Urinary bladder (tissue), 4 donors: ENCODE measurements around the gene PRDM16. TPM values are rescaled to one million over a fixed set of nuclear protein-coding genes. Genes with fewer than 3 reads are reported as not detected.

Source experiments
- DNase-seq: peaks from one replicate; pipeline ENCODE4 v3.0.0-alpha.2; 2015; ENCODE audit errors: extremely low spot score
- H3K27ac ChIP-seq: one replicate; pipeline ENCODE4 v1.5.1; 2013; ENCODE audit warnings: low read depth, mild to moderate bottlenecking, moderate library complexity
- H3K36me3 ChIP-seq: one replicate; pipeline ENCODE4 v1.6.1; 2013; ENCODE audit warnings: mild to moderate bottlenecking, moderate library complexity; ENCODE audit not compliant: insufficient read depth
- H3K4me1 ChIP-seq: one replicate; pipeline ENCODE4 v1.6.1; 2013; ENCODE audit warnings: mild to moderate bottlenecking, moderate library complexity; ENCODE audit not compliant: insufficient read depth
- H3K4me3 ChIP-seq: one replicate; pipeline ENCODE4 v1.5.1; 2013; ENCODE audit warnings: low read depth, low read length
- WGBS: extraction: QIAGEN DNeasy Blood & Tissue Kit; methylation state at CpG from one replicate; pipeline ENCODE4 v1.1.7; 2013; 5-methylcytosine and 5-hydroxymethylcytosine counted together
- polyA plus RNA-seq: library from polyadenylated mRNA; stranded (reverse); fragments of 200-250 nt; gene quantifications from one replicate; pipeline ENCODE4 v1.2.3, GENCODE V29; 2013
- total RNA-seq: library from RNA; depleted of rRNA; stranded (reverse); fragments of >200 nt; gene quantifications from one replicate; pipeline ENCODE4 v1.2.3, GENCODE V29; 2014
- donor health status: healthy with polysubstance abuse.
- donor health status: healthy.

PRDM16 gene
- total and polyA plus RNA-seq, 2 donors = 2.8 to 3.7 TPM

GRCh38 chr1:3135744-3136455, 66.9 kb downstream of the PRDM16 start:
- no peaks in the 10 kb centered on the region for H3K4me1 ChIP-seq
- no peak overlapping the region for H3K4me3 ChIP-seq
- no peak for DNase-seq
- WGBS = 86% methylated on average over 35 of the region's 35 CpGs
- H3K36me3 ChIP-seq = no peaks in the 10 kb centered on the region
- H3K27ac ChIP-seq = no peak overlapping the region

GRCh38 chr1:3136532-3136931, 67.5 kb downstream of the PRDM16 start:
- H3K4me1 ChIP-seq = no peaks in the 10 kb centered on the region
- H3K4me3 ChIP-seq = no peak overlapping the region
- 72% methylated on average over 5 of the region's 5 CpGs for WGBS
- DNase-seq = no peak
- H3K27ac ChIP-seq = no peak overlapping the region
- no peaks in the 10 kb centered on the region for H3K36me3 ChIP-seq

GRCh38 chr1:3137111-3138100, 68.4 kb downstream of the PRDM16 start:
- Histone ChIP-seq H3K27ac (no peak overlapping the region), H3K4me3 (no peak overlapping the region), H3K36me3 (no peaks in the 10 kb centered on the region), H3K4me1 (no peaks in the 10 kb centered on the region)
- WGBS = 80% methylated on average over 28 of the region's 28 CpGs
- DNase-seq = no peak

GRCh38 chr1:3138623-3139151, 69.7 kb downstream of the PRDM16 start:
- no peaks in the 10 kb centered on the region for H3K36me3 ChIP-seq
- no peak for DNase-seq
- H3K4me1 ChIP-seq = no peaks in the 10 kb centered on the region
- no peak overlapping the region for H3K27ac ChIP-seq
- H3K4me3 ChIP-seq = no peak overlapping the region
- 72% methylated on average over 18 of the region's 18 CpGs for WGBS

- Histone ChIP-seq H3K4me1 (no peaks in the 10 kb centered on the region), H3K36me3 (no peaks in the 10 kb centered on the region), H3K4me3 (no peak overlapping the region), H3K27ac (no peak overlapping the region)
- DNase-seq = no peak
- 64% methylated on average over 16 of the region's 16 CpGs for WGBS
Measured at GRCh38 chr1:3139451-3139852, 70.4 kb downstream of the PRDM16 start.

GRCh38 chr1:3139871-3140361, 70.9 kb downstream of the PRDM16 start:
- H3K36me3 ChIP-seq = no peaks in the 10 kb centered on the region
- 20% methylated on average over 26 of the region's 26 CpGs for WGBS
- DNase-seq = no peak
- no peak overlapping the region for H3K27ac ChIP-seq
- no peak overlapping the region for H3K4me3 ChIP-seq
- H3K4me1 ChIP-seq = no peaks in the 10 kb centered on the region

- Histone ChIP-seq H3K4me1 (no peaks in the 10 kb centered on the region), H3K4me3 (no peak overlapping the region), H3K27ac (no peak overlapping the region), H3K36me3 (no peaks in the 10 kb centered on the region)
- no peak for DNase-seq
- WGBS = 36% methylated on average over 19 of the region's 19 CpGs
Measured at GRCh38 chr1:3140437-3140836, 71.4 kb downstream of the PRDM16 start.

GRCh38 chr1:3141129-3141528, 72.1 kb downstream of the PRDM16 start:
- Histone ChIP-seq H3K4me3 (no peak overlapping the region), H3K36me3 (no peaks in the 10 kb centered on the region), H3K27ac (no peak overlapping the region), H3K4me1 (no peaks in the 10 kb centered on the region)
- DNase-seq = no peak
- 85% methylated on average over 13 of the region's 13 CpGs for WGBS

- 69% methylated on average over 21 of the region's 21 CpGs for WGBS
- no peak overlapping the region for H3K4me3 ChIP-seq
- H3K27ac ChIP-seq = no peak overlapping the region
- H3K4me1 ChIP-seq = no peaks in the 10 kb centered on the region
- DNase-seq = no peak
- no peaks in the 10 kb centered on the region for H3K36me3 ChIP-seq
Measured at GRCh38 chr1:3141836-3142235, 72.8 kb downstream of the PRDM16 start.

GRCh38 chr1:3142236-3142635, 73.2 kb downstream of the PRDM16 start:
- WGBS = 50% methylated on average over 17 of the region's 17 CpGs
- no peak overlapping the region for H3K4me3 ChIP-seq
- no peaks in the 10 kb centered on the region for H3K36me3 ChIP-seq
- no peak overlapping the region for H3K27ac ChIP-seq
- no peak for DNase-seq
- H3K4me1 ChIP-seq = no peaks in the 10 kb centered on the region

GRCh38 chr1:3142751-3143150, 73.7 kb downstream of the PRDM16 start:
- DNase-seq = no peak
- no peaks in the 10 kb centered on the region for H3K36me3 ChIP-seq
- H3K27ac ChIP-seq = no peak overlapping the region
- WGBS = 85% methylated on average over 12 of the region's 12 CpGs
- H3K4me3 ChIP-seq = no peak overlapping the region
- H3K4me1 ChIP-seq = no peaks in the 10 kb centered on the region

- no peak for DNase-seq
- 34% methylated on average over 39 of the region's 39 CpGs for WGBS
- H3K4me3 ChIP-seq = no peak overlapping the region
- H3K36me3 ChIP-seq = no peaks in the 10 kb centered on the region
- H3K4me1 ChIP-seq = no peaks in the 10 kb centered on the region
- no peak overlapping the region for H3K27ac ChIP-seq
Measured at GRCh38 chr1:3145532-3146325, 76.7 kb downstream of the PRDM16 start.

GRCh38 chr1:3146458-3146857, 77.5 kb downstream of the PRDM16 start:
- DNase-seq = no peak
- Histone ChIP-seq H3K36me3 (no peaks in the 10 kb centered on the region), H3K4me3 (no peak overlapping the region), H3K27ac (no peak overlapping the region), H3K4me1 (no peaks in the 10 kb centered on the region)
- 90% methylated on average over 14 of the region's 14 CpGs for WGBS
